GM21786 (cell line): ENCODE results near the gene MED7.

Experiments
- ATAC-seq: cut with Tn5 transposase; IDR thresholded peaks from one replicate; pipeline ENCODE4 v1.9.1; 2021; ENCODE audit not compliant: unreplicated experiment

The MED7 gene

DNA sequence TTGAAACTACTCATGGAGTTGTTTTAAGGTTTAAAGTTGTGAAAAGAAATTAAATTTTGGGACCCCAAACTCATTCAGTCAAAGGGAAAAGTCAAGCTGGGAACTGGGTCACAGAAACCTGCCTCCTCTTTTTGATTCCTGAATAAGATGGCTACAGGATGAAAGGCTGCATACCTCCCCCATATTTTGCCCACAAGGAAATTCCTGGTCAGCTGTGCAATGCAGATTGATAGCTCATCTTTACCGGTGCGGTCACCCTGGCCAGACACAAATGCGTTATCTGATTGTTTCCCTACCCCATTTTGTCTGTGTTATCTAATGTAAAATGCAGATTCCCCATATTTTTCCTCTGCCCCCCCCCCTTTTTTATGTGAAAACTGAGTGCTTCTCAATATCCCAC is 35.2 kb downstream of the MED7 start:
- no peak for ATAC-seq

DNA sequence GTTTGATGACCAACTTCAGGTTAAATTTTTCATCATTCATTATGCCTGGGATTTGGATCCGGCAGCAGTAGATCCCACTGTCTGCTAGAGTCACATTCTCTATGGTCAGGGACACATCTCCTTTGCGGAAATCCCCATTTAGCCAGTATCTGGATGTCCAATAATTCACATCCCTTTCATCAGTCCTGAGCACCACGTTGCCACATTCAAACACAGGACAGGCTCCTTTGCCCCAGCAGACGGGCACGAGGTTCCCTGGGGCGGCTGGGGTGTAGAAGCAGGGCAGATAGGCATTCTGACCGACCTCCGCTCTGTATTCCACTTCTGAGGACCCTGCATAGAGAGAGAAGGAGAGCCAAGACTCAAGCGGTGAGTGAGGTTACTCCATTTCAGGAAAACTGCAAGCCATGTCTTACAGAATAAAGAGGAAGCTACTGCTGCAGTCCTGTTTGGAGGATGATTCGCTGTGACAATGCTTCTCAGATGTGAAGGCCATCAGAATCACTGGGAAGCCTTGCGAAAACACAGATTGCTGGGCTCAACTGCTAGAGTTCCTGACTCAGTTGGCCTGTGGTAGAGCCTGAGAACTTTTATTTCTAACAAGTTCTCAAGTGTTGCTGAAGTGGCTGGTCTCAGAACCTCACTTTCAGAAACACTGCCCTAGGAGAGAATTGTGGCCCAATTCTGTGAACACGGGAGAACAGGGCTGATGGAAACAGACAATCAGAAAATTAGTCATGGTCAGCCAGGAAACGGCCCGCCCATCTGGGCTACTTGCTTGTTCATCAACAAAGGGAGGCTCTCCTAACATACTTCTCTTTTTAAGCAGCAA is 35.8 kb downstream of the MED7 start:
- ATAC-seq: peak; percentile 18

DNA sequence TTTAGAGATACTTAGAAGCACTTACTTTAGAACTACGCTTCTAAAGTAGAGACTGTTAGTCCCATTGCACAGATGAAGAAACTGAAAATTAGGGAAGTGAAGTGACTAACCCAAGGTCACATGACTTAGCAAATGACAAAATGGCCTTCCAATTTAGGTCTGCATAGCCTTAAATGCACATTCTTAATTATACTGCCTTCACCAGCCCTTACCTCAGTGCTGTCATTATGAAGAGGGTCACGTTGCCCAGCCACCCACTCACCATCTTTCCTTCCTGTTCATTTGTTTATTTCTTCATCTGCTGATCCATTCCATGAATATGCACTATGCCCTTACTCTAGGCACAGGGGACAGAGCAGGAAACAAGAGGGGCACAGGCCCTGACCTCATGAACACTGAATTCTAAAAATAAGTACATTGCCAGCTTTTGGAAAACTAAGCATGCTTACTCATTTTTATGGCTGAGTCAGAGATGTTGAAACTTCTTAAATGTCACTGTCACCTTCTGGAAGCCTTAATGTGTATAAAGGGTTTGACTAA is 42.5 kb downstream of the MED7 start:
- ATAC-seq: no peak

DNA sequence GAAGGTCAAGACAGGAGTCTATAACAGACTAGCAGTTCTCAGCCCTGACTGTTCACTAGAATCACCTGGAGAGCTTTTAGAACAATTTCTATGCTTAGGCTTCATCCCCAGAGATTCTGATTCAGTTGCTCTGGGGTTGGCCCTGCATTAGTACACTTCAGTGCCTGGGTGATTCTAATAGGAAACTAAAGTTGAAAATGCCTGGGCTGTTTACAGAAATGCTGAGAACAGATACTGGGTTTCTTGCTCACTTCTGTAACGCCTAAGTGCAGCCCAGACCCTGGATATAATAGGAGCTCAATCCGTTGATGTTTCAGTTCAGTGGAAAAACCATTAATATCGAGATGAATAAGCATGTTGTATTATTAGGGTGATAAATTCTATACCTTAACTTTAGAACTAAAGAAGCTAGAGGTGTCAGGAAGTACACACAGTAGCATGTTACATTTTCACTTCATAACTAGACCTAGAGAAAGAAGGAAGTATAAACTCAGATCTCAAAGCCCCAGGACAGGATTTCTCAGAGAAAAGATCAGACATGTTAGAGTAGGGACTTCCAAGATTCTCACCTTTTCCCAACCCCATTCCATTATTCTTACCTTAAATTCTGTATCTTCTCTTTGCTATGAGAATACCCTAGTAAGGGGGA is 54.2 kb downstream of the MED7 start:
- ATAC-seq: peak; percentile 86
